Activated T-cell treated with anti-CD3 and anti-CD28 coated beads, Interleukin-2, amount 50 U/mL, for 4 hours (primary cell): ENCODE data around the gene SRPK2. TPM values are rescaled to one million over a fixed set of nuclear protein-coding genes. Genes with fewer than 3 reads are reported as not detected.
"Not testable (repeated sequence)": the region's sequence is repeated elsewhere in the genome, so short reads cannot be mapped to it uniquely, and the experiment has no call there.

Experiments used
- ATAC-seq, 2 donors: fragments of 200-7000 bp; cut with Tn5 transposase; one replicate each; pipeline ENCODE4 v1.10.0; 2021
- DNase-seq: peaks from one replicate; pipeline ENCODE4 v3.0.0-alpha.2; 2020
- H3K27me3 Mint-ChIP-seq: one replicate; pipeline ENCODE4 v1.8.0; 2021; ENCODE audit warnings: low read depth, mixed read lengths
- H3K36me3 Mint-ChIP-seq: one replicate; pipeline ENCODE4 v1.8.0; 2022; ENCODE audit warnings: mixed read lengths; ENCODE audit not compliant: insufficient read depth
- H3K4me1 Mint-ChIP-seq: one replicate; pipeline ENCODE4 v1.8.0; 2021; ENCODE audit warnings: low read depth, mixed read lengths
- H3K4me3 Mint-ChIP-seq: one replicate; pipeline ENCODE4 v1.8.0; 2021; ENCODE audit warnings: mild to moderate bottlenecking, moderate library complexity, mixed read lengths
- H3K9me3 Mint-ChIP-seq: one replicate; pipeline ENCODE4 v1.8.0; 2021; ENCODE audit warnings: mixed read lengths
- total RNA-seq, 3 donors: library from RNA; stranded (reverse); gene quantifications; one replicate each; pipeline ENCODE4 v1.2.1, GENCODE V29; 2021

SRPK2 gene
- total RNA-seq, 3 donors from 2014 or later = 29.6 to 32.2 (median 30.0) TPM

DNA sequence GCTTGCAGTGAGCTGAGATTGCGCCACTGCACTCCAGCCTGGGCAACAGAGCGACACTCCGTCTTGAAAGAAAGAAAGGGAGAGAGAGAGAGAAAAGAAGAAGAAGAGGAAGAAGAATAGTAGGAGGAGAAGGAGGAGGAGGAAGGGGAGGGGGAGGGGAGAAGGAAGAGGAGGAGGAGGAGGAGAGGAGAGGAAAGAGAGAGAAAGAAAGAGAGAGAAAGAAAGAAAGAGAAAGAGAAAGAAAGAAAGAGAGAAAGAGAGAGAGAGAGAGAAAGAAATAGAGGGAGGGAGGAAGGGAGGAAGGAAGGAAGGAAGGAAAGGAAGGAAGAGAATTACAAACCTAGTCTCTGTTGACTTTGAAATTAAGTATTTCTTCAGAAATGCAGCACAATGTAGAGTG lies 7.8 kb upstream of the SRPK2 start:
- no peak overlapping the region for H3K4me3 Mint-ChIP-seq
- H3K9me3 Mint-ChIP-seq = no peaks in the 10 kb centered on the region
- H3K4me1 Mint-ChIP-seq = peaks cover 10% of the 10 kb centered on the region
- no peaks in the 10 kb centered on the region for H3K27me3 Mint-ChIP-seq
- ATAC-seq (no peak), DNase-seq (no peak)
- no peaks in the 10 kb centered on the region for H3K36me3 Mint-ChIP-seq

DNA sequence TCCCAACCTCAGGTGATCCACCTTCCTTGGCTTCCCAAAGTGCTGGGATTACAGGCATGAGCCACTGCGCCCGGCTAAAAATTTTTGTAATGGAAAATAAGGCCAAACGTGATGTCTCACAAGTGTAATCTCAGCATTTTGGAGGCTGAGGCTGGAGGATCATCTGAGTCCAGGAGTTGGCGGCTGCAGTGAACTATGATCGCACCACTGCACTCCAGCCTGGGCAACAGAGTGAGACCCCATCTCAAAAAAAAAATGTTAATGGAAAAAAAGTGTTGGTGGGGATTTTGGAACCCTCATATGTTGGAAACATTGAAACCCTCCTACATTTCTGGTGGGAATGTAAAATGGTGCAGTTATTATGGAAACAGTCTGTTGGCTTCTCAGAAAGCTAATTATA lies 2.7 kb upstream of the SRPK2 start:
- no peak for ATAC-seq
- Mint-ChIP-seq H3K27me3 (no peaks in the 10 kb centered on the region), H3K9me3 (no peaks in the 10 kb centered on the region)

GRCh38 chr7:105389889-105390288 lies 1.2 kb upstream of the SRPK2 start:
- DNase-seq = no peak
- no peak for ATAC-seq
- H3K4me3 Mint-ChIP-seq = peak overlapping the region; percentile 96
- no peaks in the 10 kb centered on the region for H3K9me3 Mint-ChIP-seq
- peaks cover 30% of the 10 kb centered on the region for H3K4me1 Mint-ChIP-seq
- H3K27me3 Mint-ChIP-seq = no peaks in the 10 kb centered on the region
- H3K36me3 Mint-ChIP-seq = peaks cover 3% of the 10 kb centered on the region

More for the DNA sequence above, 2.7 kb upstream of the SRPK2 start:
- peaks cover 24% of the 10 kb centered on the region for H3K4me1 Mint-ChIP-seq
- no peaks in the 10 kb centered on the region for H3K36me3 Mint-ChIP-seq
- no peak for DNase-seq
- no peak overlapping the region for H3K4me3 Mint-ChIP-seq

DNA sequence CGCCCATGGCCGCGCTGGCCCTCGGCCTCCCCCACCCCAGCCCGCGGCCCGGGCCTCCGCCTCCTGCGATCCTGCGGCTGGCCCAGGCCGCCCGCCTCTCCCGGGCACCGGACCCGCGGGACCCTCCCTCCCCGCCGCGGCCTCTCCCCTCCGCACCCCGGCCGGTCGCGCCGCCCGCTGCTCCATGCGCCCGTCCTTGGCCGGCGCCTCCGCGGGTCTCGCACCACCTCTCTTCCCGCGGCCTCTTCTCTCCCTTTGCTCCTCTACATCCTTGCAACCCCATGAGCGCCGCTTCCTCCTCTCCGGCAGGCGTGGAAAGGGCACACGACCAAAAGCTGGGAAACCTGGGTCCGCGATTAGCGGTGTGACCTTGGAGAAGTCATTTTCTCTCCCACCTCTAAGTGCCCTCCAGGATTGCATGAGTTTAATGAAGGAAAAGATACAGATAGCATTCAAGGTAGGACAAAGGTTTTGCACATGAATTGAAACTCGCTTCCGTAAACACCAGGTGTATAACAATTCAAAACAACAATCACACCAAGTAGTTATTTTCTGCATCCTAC lies 448 bp upstream of the SRPK2 start:
- H3K4me1 Mint-ChIP-seq = peaks cover 33% of the 10 kb centered on the region
- no peaks in the 10 kb centered on the region for H3K9me3 Mint-ChIP-seq
- no peaks in the 10 kb centered on the region for H3K27me3 Mint-ChIP-seq
- H3K4me3 Mint-ChIP-seq = peak overlapping the region; percentile 96
- ATAC-seq = peak; percentile 36 to 41
- H3K36me3 Mint-ChIP-seq = peaks cover 3% of the 10 kb centered on the region
- peak; percentile 7 for DNase-seq

DNA sequence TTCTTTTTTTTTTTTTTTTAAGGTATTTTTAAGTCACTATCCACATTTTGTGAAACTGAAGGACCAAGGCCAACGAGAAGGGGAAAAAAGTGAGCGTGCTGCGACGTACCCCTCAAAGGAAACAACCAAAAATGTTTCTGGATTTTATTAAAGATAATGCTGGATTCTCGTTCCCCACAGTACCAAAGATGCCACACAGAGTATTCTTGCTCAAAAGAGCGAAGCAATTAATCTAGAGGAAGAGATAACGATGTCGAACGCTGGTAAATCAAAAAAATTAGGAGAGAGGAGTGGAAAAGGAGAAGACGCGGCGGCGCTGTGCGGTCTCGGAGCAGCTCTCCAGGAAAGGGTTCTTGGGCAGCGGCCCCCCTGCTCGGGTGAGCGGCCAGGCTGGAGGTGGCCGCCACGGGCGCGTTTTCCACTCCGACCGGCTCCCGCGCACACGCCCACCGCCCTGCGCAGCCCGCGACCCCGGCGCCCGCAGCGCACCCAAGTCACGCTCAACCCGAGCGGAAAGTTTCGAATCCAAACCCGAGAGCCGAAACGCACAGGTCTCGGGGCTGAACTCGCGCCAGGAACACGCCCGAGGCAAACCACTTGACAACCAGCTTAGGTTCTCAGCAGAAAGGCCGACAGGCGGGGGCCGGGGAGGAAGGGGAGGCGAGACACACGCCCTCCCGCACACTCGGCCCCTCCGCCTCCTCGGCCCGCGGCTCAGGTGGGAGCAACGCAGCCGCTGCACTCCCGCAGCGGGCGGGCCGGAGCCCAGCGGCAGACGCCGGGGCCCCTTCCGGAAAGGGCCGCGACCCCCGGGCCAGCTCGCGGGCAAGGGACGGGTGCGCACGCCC lies 989 bp downstream of the SRPK2 start:
- peak; percentile 54 to 56 for ATAC-seq
- no peaks in the 10 kb centered on the region for H3K27me3 Mint-ChIP-seq
- H3K9me3 Mint-ChIP-seq = no peaks in the 10 kb centered on the region
- H3K36me3 Mint-ChIP-seq = peaks cover 3% of the 10 kb centered on the region
- DNase-seq = peak; percentile 36
- peak overlapping the region; percentile 90 for H3K4me3 Mint-ChIP-seq
- peaks cover 36% of the 10 kb centered on the region for H3K4me1 Mint-ChIP-seq

DNA sequence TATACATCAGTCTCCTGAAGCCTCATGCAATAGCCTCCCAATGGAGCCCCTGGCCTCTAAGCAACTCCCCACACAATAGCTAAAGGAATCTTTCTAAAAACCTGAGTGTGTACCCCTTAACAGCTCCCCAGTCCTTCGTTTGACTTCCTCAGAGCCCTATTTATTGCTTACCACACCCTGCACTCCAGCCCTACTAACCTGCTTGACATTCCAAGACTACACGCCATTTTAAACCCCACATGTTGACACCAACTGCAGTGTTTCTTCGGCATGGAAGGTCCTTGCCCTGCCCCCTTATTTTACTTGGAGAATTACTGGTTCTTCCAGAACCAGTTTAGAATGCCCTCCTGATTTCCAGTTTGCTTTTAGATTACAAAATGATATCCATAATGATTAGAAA lies 10.8 kb downstream of the SRPK2 start:
- DNase-seq = no peak
- Mint-ChIP-seq H3K36me3 (peaks cover 4% of the 10 kb centered on the region), H3K9me3 (no peaks in the 10 kb centered on the region), H3K4me3 (no peak overlapping the region), H3K4me1 (peaks cover 37% of the 10 kb centered on the region), H3K27me3 (no peaks in the 10 kb centered on the region)
- no peak for ATAC-seq

DNA sequence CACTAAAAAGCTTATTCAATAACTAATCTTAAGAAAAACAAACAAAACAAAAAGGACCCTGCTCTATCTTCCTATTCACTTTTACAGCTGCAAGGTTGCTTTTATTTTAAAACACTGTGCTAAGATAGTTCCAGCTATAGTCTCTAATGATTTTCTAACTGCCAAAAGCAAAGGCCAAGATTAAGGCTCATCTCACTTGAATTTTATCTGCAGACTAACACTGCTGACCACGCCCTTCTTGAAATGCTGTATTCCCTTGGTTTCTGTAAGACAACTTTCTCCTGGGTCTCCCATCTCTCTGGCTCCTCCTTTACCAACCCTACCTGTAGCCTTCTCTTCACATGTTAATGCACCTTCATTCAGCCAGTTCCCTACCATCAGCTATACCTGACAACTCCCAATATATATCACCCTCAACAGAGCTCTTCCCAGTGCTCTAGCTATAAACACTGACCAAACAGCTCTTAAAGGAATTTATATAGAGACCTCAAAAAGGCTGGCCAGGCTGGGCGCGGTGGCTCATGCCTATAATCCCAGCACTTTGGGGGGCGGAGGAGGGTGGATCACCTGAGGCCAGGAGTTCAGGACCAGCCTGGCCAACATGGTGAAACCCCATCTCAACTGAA lies 11.7 kb downstream of the SRPK2 start:
- Mint-ChIP-seq H3K9me3 (no peaks in the 10 kb centered on the region), H3K4me1 (peaks cover 36% of the 10 kb centered on the region), H3K4me3 (no peak overlapping the region), H3K27me3 (no peaks in the 10 kb centered on the region), H3K36me3 (peaks cover 3% of the 10 kb centered on the region)
- ATAC-seq = no peak
- DNase-seq = no peak

- H3K4me1 Mint-ChIP-seq = peaks cover 30% of the 10 kb centered on the region
- no peak for DNase-seq
- peaks cover 3% of the 10 kb centered on the region for H3K36me3 Mint-ChIP-seq
- no peak overlapping the region for H3K4me3 Mint-ChIP-seq
- no peaks in the 10 kb centered on the region for H3K27me3 Mint-ChIP-seq
- no peak for ATAC-seq
- no peaks in the 10 kb centered on the region for H3K9me3 Mint-ChIP-seq
Observed at GRCh38 chr7:105369944-105370343, 18.8 kb downstream of the SRPK2 start.

DNA sequence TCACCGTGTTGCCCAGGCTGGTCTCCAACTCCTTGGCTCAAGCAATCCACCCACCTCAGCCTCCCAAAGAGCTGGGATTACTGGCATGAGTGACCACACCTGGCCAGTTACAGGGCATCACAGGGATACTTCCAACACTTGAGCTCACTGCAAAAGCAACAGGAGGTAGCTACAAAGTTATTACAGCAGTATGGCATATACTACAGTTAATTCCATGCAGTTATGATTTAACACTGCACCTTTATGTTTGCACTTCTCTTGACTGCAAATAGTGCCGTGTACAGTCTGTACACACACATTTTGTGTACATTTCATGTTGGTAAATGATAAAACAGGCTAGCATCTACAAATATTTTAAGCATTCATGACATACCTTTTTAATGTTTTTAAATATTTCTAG lies 21.3 kb downstream of the SRPK2 start:
- Mint-ChIP-seq H3K27me3 (no peaks in the 10 kb centered on the region), H3K9me3 (no peaks in the 10 kb centered on the region), H3K4me3 (no peak overlapping the region), H3K36me3 (peaks cover 8% of the 10 kb centered on the region), H3K4me1 (peaks cover 27% of the 10 kb centered on the region)
- no peak for ATAC-seq
- DNase-seq = no peak

DNA sequence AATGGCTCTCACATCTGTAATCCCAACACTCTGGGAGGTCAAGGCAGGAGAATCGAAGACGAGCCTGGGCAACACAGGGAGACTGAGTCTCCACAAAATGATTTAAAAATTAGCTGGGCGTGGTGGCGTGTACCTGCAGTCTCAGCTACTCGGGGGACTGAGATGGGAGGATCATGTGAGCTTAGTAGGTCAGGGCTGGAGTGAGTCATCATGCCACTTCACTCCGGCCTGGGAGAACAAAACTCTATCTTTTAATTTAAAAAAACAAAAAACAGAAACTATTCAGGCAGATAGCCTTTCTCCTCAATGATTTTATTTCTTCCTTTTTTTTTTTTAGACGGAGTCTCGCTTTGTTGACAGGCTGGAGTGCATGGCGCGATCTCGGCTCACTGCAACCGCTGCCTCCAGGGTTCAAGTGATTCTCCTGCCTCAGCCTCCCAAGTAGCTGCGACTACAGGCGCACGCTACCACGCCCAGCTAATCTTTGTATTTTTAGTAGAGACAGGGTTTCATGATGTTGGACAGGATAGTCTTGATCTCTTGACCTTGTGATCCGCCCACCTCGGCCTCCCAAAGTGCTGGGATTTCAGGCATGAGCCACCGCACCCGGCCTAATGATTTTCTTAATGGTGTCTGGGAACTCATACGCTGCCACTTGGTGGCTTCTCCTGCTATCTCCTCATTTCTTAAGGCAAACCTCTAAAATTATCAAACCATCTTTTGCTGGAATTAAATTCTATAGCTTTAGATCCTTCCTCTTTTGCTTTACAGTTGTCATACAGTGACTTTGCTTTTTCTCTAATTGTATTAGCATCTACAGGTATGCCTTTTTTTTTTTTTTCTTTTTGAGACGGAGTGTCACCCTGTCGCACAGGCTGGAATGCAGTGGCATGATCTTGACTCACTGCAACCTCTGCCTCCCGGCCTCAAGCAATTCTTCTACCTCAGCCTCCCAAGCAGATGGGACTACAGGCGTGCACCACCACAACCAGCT lies 22.9 kb downstream of the SRPK2 start:
- Mint-ChIP-seq H3K4me3 (no peak overlapping the region), H3K4me1 (peaks cover 34% of the 10 kb centered on the region), H3K9me3 (no peaks in the 10 kb centered on the region), H3K27me3 (no peaks in the 10 kb centered on the region), H3K36me3 (peaks cover 10% of the 10 kb centered on the region)
- ATAC-seq = no peak
- DNase-seq = no peak

- peaks cover 36% of the 10 kb centered on the region for H3K4me1 Mint-ChIP-seq
Observed at GRCh38 chr7:105364684-105365083, 24.0 kb downstream of the SRPK2 start.

DNA sequence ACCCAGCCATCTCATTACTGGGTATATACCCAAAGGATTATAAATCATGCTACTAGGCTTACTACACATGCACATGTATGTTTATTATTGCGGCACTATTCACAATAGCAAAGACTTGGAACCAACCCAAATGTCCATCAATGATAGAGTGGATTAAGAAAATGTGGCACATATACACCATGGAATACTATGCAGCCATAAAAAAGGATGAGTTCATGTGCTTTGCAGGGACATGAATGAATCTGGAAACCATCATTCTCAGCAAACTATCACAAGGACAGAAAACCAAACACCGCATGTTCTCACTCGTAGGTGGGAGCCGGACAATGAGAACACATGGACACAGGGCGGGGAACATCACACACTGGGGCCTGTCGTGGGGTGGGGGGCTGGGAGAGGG lies 25.1 kb downstream of the SRPK2 start:
- H3K36me3 Mint-ChIP-seq = peaks cover 18% of the 10 kb centered on the region
- H3K9me3 Mint-ChIP-seq, ATAC-seq, DNase-seq, H3K27me3 Mint-ChIP-seq, H3K4me3 Mint-ChIP-seq: not testable (repeated sequence)
- peaks cover 40% of the 10 kb centered on the region for H3K4me1 Mint-ChIP-seq

More at GRCh38 chr7:105364684-105365083, 24.0 kb downstream of the SRPK2 start:
- ATAC-seq = no peak
- Mint-ChIP-seq H3K36me3 (peaks cover 16% of the 10 kb centered on the region), H3K9me3 (peaks cover 5% of the 10 kb centered on the region), H3K4me3 (no peak overlapping the region), H3K27me3 (no peaks in the 10 kb centered on the region)
- DNase-seq = no peak

- not testable (repeated sequence) for H3K27me3 Mint-ChIP-seq, ATAC-seq, H3K4me3 Mint-ChIP-seq, H3K9me3 Mint-ChIP-seq, DNase-seq
- H3K36me3 Mint-ChIP-seq = peaks cover 18% of the 10 kb centered on the region
- H3K4me1 Mint-ChIP-seq = peaks cover 35% of the 10 kb centered on the region
Observed at GRCh38 chr7:105362685-105363084, 26.0 kb downstream of the SRPK2 start.

GRCh38 chr7:105361995-105362394 lies 26.7 kb downstream of the SRPK2 start:
- DNase-seq, H3K27me3 Mint-ChIP-seq, H3K4me3 Mint-ChIP-seq, H3K9me3 Mint-ChIP-seq, ATAC-seq: not testable (repeated sequence)
- peaks cover 18% of the 10 kb centered on the region for H3K36me3 Mint-ChIP-seq
- H3K4me1 Mint-ChIP-seq = peaks cover 37% of the 10 kb centered on the region
